AG09309 (cell line): Measurements from ENCODE around the gene KLHDC3.

Source experiments
- DNase-seq: peaks from one replicate; pipeline ENCODE4 v3.0.0-alpha.2; 2010; ENCODE audit warnings: low read depth
- H3K4me3 ChIP-seq: 2 replicates; pipeline ENCODE4 v1.5.1; 2011; ENCODE audit warnings: mild to moderate bottlenecking, low read depth, low read length, moderate library complexity; ENCODE audit not compliant: control insufficient read depth
- CTCF ChIP-seq: IDR thresholded peaks from 2 replicates; pipeline ENCODE4 v1.5.1; 2011; ENCODE audit warnings: mild to moderate bottlenecking, low read depth, low read length, inconsistent platforms; ENCODE audit not compliant: insufficient read depth, control insufficient read depth; ENCODE audit errors: missing control alignments

Gene KLHDC3

DNA sequence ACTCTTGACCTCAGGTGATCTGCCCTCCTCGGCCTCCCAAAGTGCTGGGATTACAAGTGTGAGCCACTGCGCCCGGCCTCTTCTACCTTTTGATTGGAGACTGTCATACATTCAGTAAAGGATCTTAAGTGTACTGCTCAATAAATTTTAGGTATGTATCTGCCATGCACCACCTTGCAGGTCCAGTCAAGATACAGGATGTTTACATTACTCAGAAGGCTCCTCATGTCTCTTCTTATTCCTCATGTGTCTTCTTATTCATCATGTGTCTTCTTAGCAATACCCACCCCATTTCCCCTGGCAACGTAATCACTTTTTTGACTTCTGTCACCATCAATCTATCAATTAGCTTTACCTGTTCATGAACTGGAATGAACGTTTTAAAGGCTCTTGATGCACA is 8.2 kb upstream of the KLHDC3 start:
- no peak overlapping the region for H3K4me3 ChIP-seq
- no peak for TF ChIP-seq CTCF
- DNase-seq: no peak

DNA sequence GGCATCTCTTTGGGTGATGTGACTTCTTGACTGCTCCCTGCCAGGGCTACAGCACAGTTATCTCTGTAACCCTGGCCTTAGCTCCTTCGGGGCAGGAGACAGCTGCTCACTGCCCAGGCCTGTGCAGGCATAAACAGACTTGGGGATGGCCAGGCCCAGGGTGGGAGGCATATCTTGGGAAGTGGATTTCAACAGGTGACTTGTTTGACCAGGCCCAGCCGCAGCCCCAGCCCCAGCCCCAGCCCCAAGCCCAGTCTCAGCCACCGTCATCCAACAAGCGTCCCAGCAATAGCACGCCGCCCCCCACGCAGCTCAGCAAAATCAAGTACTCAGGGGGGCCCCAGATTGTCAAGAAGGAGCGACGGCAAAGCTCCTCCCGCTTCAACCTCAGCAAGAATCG is 7.8 kb upstream of the KLHDC3 start:
- no peak for DNase-seq
- no peak for TF ChIP-seq CTCF

DNA sequence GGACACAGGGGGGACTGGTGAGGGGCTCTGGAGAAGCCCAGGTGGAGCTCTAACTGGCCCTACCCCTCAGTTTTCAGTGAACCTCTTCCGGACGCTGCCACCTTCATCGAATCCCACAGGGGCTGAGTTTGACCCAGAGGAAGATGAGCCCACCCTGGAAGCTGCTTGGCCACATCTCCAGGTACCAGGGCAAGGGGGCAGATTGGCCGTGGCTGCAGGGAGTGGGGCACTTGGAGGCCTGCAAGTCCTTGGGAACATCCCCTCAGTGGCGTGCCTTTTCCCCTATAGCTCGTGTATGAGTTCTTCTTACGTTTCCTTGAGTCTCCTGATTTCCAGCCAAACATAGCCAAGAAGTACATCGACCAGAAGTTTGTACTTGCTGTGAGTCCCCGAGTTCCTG is 6.9 kb upstream of the KLHDC3 start:
- TF ChIP-seq CTCF: no peak
- H3K4me3 ChIP-seq: no peak overlapping the region
- DNase-seq: no peak

More for the DNA sequence above, 7.8 kb upstream of the KLHDC3 start:
- H3K4me3 ChIP-seq: no peak overlapping the region

GRCh38 chr6:43009124-43009523 is 4.9 kb upstream of the KLHDC3 start:
- peak; percentile 42 for TF ChIP-seq CTCF
- no peak overlapping the region for H3K4me3 ChIP-seq
- DNase-seq: no peak

GRCh38 chr6:43011207-43011606 is 2.8 kb upstream of the KLHDC3 start:
- DNase-seq: no peak
- no peak overlapping the region for H3K4me3 ChIP-seq
- no peak for TF ChIP-seq CTCF

DNA sequence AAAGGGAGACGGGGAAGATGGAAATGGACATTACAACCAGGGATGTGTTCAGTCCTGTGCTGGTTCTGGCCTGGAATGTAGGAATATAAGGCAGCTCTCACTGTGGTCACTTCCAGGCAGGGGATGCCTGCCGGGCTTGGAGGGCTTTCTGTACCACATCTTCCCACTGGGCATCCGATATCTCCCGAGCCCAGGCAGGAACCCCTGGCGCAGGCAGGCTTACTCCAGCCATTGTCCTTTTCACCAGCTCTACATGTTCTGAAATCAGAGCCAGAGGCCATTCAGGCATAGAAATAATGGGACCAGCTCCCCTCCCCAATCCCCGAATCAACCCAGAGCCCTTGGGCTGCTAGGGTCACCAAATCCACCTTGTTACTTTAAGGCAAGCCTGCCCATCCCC is 1.7 kb upstream of the KLHDC3 start:
- no peak for TF ChIP-seq CTCF
- H3K4me3 ChIP-seq: peak overlapping the region; percentile 92
- no peak for DNase-seq
